Renal pelvis (tissue), 4 donors: ENCODE data around the gene EPHA6. TPM values are rescaled to one million over a fixed set of nuclear protein-coding genes. Genes with fewer than 3 reads are reported as not detected.
"Not testable (repeated sequence)": the region's sequence is repeated elsewhere in the genome, so short reads cannot be mapped to it uniquely, and the experiment has no call there.

Source experiments
- DNase-seq: peaks from one replicate; pipeline ENCODE4 v3.0.0-alpha.2; 2013
- polyA plus RNA-seq, 3 donors: library from polyadenylated mRNA; unstranded; fragments of 120-200 nt; gene quantifications; one replicate each; pipeline ENCODE4 v1.2.1, GENCODE V29; 2013; ENCODE audit not compliant: insufficient read length in 3 of 3

Gene EPHA6
- polyA plus RNA-seq, 3 donors, result 0.62 to 0.93 (median 0.92) TPM

- no peak for DNase-seq
Measured at GRCh38 chr3:97021778-97022177, 207.4 kb downstream of the EPHA6 start.

- not testable (repeated sequence) for DNase-seq
Measured at GRCh38 chr3:97025612-97026011, 211.2 kb downstream of the EPHA6 start.

DNA sequence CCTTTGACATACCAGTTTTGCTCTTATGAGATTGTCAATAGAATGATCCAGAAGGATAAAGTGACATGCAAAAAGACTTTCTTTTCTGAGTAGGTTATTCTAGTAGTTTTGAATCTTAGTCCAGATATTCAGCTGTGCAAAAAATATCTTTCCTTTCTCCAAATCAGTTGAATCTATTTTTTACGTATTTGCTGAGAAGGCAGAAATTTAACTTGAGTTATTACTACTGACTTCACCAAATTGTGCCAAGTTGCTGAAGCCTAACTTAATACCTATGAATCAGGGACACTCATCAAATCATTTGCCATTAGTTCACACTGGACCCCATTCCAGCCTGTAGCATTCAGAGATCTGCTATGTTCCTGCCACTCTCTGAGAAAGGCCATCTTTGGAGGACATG, 215.6 kb downstream of the EPHA6 start:
- no peak for DNase-seq

- DNase-seq, result no peak
Measured at GRCh38 chr3:97037294-97037943, 223.0 kb downstream of the EPHA6 start.

GRCh38 chr3:97043411-97043810, 229.0 kb downstream of the EPHA6 start:
- DNase-seq, result no peak

- no peak for DNase-seq
Measured at GRCh38 chr3:97057365-97057764, 243.0 kb downstream of the EPHA6 start.

DNA sequence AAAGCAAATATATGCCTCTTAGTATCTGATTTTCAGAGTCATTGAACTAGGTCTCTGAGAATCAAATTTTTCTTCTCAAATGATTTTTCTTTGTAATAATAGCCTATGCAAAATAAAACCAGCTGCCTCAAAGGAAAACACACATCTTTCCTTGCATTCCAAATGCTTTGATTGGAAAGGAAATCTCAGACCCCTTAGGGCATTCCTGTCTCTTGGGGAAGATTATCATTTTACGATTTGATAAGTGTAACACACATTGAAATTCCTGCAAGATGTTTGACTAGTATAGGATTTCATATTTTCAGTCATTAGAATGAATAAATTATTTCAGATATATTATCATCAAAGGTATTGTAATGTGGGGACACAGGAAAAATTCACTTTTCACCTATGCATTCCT, 244.8 kb downstream of the EPHA6 start:
- DNase-seq, result no peak

GRCh38 chr3:97066531-97066930, 252.1 kb downstream of the EPHA6 start:
- DNase-seq, result no peak

- DNase-seq, result no peak
Measured at GRCh38 chr3:97070302-97070701, 255.9 kb downstream of the EPHA6 start.

DNA sequence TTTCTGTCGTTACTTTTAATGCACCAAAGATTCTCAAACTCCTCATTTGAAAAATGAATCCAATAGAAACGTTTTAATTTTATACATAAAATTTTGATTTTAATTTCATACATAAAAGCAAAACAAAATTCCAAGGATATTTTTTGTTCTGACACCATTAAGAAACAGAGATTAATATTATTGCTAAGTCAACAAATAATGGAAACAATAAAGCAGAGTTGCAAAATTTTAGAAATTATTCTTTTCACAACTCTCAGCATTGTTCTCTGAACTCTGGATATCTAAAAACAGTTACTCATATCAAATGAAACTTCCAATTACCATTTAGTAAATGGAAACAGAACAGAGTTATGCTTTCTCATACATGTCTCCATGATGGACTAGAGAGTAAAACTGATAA, 260.2 kb downstream of the EPHA6 start:
- no peak for DNase-seq

DNA sequence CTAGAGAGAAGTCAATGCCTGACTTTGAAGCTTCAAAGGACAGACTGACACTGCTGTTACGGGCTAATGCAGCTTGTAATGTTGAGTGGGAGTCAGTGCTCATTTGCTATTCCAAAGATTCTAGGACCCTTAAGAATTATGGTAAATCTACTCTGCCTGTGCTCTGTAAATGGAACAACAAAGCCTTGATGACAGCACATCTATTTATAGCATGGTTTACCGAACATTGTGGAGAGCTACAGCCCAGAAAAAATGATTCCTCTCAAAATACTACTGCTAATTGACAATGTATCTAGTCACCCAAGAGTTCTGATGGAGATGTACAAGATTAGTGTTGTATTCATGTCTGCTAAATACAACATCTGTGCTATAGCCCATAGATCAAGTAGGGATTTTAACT, 262.3 kb downstream of the EPHA6 start:
- DNase-seq, result no peak

DNA sequence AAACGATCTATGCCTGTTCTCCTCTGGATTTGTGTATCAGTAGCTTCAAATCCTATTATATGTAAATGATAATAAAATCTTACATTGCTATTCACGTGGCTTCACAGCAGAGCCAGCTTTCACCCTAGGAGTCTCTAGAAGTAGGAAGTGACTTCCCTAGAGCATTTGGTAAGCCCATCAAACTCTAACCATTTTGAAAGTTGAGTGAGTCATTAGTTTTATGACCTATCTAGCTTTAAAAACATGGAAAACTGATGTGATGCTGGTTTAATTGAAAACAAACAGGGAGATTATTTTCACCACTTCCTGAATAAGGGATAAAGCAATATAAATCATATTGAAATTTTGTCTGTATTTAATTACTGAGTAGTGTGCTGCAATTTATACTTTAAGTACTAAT, 275.2 kb downstream of the EPHA6 start:
- DNase-seq, result no peak

DNA sequence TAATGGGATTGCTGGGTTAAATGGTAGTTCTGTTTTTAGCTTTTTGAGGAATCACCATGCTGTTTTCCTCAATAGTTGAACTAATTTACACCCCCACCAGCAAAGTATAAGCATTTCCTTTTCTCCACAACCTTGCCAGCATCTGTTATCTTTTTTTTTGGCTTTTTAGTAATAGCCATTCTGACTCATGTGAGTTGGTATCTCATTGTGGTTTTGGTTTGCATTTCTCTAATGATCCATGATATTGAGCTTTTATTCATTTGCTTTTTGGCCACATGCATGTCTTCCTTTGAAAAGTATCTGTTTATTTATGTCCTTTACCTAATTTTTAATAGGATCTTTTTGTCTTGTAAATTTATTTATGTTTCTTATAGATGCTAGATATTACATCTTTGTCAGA, 288.2 kb downstream of the EPHA6 start:
- DNase-seq, result no peak

GRCh38 chr3:97105989-97106651, 291.7 kb downstream of the EPHA6 start:
- DNase-seq, result no peak

DNA sequence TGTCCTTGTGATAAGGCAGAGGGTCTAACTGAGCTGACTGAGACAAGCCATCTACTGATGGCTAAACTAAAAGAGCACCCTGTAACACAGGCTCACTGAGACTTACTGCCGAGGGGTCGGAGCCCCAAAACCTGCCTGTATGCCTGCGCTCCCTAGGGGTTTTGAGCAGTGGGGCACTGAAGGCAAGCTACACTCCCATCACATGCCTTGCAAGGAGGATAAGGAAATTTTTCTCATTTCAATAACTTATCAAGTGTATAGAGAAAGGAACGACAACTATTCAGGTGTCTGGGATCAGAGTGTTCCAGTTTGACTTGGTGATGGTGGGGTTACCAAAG, 292.2 kb downstream of the EPHA6 start:
- no peak for DNase-seq

- no peak for DNase-seq
Measured at GRCh38 chr3:97108136-97108535, 293.7 kb downstream of the EPHA6 start.

GRCh38 chr3:97111244-97111643, 296.9 kb downstream of the EPHA6 start:
- no peak for DNase-seq

GRCh38 chr3:97121386-97121785, 307.0 kb downstream of the EPHA6 start:
- DNase-seq, result no peak

DNA sequence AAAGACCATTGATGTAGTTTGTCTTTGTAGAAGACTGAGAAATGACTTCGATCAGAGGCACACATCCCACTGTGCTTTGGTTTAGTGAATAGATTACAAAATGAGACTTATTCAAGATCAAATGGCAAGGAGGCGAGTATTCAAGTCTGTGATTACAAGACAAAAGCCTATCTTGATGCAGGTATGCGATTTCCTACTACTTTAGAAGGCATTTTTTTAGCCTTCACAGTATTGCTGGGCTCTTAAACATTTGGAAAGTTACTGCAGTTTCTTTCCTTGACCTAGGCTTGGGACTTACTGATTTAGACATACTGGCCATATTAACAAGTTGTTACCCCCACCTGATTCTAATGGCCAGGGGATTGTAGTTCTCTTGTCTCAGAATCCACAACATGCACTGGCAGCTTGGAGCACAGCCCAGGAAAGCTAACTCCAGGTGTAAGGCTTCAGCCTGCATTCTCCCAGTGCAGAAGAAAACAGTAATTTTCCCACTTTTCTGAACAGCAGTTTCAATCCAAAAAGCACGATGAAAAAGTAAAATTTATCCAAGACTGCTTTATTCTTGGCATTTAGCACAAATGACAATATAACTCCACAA, 311.6 kb downstream of the EPHA6 start:
- no peak for DNase-seq

DNA sequence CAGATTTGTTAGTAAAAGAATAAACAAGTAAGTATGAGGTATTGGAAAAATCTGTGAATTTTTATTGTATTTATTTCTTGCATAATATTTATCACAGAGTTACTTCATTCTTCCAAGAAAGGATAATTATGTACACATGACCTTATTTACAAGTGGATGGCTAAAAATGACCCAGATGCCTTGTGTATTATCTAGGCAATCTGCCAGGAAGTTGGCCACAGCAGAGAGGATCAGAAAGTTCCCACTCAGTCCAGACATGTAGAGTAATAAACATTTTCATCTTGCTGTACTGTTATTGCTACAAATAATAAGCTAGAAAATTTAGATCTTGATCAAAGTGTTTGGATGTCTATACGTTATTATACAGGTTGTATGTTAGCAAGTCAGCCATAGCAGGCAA, 317.1 kb downstream of the EPHA6 start:
- DNase-seq, result no peak

DNA sequence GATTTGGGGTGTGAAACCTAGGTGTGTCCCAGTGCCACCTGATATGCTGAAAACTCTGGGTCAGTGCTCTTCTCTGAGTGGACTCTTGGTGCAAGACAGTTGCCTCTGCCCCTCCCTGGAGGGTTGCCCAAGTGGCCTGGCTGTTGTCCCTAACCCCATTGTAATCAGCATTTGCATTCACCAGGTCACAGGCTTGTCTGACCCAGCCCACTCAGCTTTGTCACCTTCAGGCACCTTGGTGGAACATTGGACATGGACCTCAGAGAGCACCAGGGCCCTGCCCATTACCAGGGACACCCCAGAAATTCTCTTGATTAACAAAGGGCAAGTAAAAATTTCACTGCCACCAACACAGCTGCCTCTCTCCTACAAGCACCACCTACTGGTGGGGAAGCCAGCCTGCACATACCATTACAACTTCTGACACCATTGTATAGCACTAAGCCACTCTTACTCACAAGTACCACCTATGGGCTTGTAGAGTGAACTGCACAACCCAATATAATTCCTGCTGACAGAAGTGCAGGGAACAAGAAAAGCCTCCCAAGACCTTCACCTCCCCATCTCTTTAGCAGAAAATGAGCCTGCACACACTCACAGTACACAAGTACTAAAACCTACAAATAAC, 324.6 kb downstream of the EPHA6 start:
- no peak for DNase-seq

DNA sequence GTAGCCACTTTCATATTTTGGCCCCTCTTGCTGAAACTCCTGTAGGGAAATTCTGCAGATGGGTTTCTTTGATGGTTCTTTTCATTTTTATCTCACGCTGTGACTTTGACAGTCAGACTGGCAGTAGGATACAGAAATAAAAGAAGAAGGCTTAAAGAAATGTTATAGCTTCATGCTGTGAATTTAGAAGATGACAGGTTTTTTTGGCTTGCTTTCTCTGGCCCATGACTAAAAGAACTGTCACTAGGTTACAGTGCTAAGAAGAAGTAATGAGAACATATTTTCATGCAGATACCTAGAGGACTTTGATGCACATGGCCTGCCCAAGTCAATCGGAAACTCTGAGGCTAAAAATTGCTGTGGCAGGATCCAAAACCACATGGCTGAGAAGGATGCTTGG, 334.5 kb downstream of the EPHA6 start:
- DNase-seq, result no peak

- no peak for DNase-seq
Measured at GRCh38 chr3:97161169-97161568, 346.8 kb downstream of the EPHA6 start.
